ENCODE results near the gene FRG2. TPM values are rescaled to one million over a fixed set of nuclear protein-coding genes. Genes with fewer than 3 reads are reported as not detected.
"Not testable (repeated sequence)": the region's sequence is repeated elsewhere in the genome, so short reads cannot be mapped to it uniquely, and the experiment has no call there.

Gene FRG2
- total RNA-seq, 1 experiment from 2014 or later, result not detected

DNA sequence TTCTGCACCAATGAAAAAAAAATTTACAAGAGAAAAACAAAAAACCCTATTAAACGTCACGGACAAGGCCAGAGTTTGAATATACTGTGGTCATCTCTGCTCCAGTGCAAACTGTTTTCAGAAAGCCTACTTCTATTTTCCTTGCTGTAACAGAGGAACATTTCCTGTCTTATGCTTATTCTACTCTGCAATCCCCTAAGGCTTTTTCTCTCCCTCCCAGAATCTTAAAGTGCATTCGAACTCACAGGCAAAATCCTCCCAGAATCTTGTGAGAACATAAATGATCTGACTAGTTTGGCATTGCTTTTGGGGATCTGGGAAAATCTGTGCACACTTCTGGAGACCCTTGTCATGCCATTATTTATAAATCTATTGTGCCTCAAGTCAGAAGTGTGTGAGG, 37.7 kb upstream of the FRG2 start:
- H4K20me1 ChIP-seq (ENCODE audit: control insufficient read depth, insufficient read depth, insufficient read length); H4K5ac ChIP-seq (ENCODE audit: insufficient read length, low read depth, low read length); H3K4me1 Mint-ChIP-seq; H3K9me3 ChIP-seq (ENCODE audit: control insufficient read depth, low read depth, low read length); H2BK20ac ChIP-seq (ENCODE audit: low read depth, low read length, poor library complexity, severe bottlenecking); H3K23me2 ChIP-seq (ENCODE audit: insufficient read length, low read depth, low read length, poor library complexity, severe bottlenecking); H4K8ac ChIP-seq (replicated peaks; ENCODE audit: insufficient read length, low read depth, low read length); H3K56ac ChIP-seq (ENCODE audit: insufficient read length, low read depth, low read length); H3K4me2 ChIP-seq (ENCODE audit: insufficient read depth, insufficient read length, low read length); H2BK12ac ChIP-seq (ENCODE audit: insufficient read length, low read depth, low read length); H3K79me2 ChIP-seq (ENCODE audit: insufficient read depth, low read length); H3K36me3 Mint-ChIP-seq (ENCODE audit: insufficient read depth in 1 of 3, low read depth in 3 of 3); H3K27me3 Mint-ChIP-seq (ENCODE audit: low read depth); H4K91ac ChIP-seq (ENCODE audit: insufficient read length, low read depth, low read length); H3K4me1 ChIP-seq (ENCODE audit: insufficient read depth, low read length); H3K27ac Mint-ChIP-seq; H2BK120ac ChIP-seq (ENCODE audit: low read depth, low read length, poor library complexity, severe bottlenecking); H3K4me3 Mint-ChIP-seq; H3K27ac ChIP-seq (ENCODE audit: insufficient read length, low read depth, low read length); H3K18ac ChIP-seq (ENCODE audit: insufficient read length, low read depth, low read length); H3K79me1 ChIP-seq (ENCODE audit: insufficient read depth, low read depth, low read length, poor library complexity, severe bottlenecking); H3K27me3 ChIP-seq (ENCODE audit: insufficient read depth, low read length); H2AFZ ChIP-seq (ENCODE audit: low read length); H3K4ac ChIP-seq (ENCODE audit: low read depth, low read length); H2BK15ac ChIP-seq (ENCODE audit: low read depth, low read length); H3K14ac ChIP-seq (ENCODE audit: insufficient read depth, low read length); H2BK5ac ChIP-seq (ENCODE audit: insufficient read length, low read length); H3K23ac ChIP-seq (ENCODE audit: insufficient read length, low read depth, low read length); DNase-seq; H3K9ac ChIP-seq (ENCODE audit: extremely low read depth, insufficient read length, low read length); H3T11ph ChIP-seq (ENCODE audit: low read length); H2AK5ac ChIP-seq (ENCODE audit: insufficient read length, low read length): not testable (repeated sequence)
- H3K9me3 Mint-ChIP-seq, result peaks cover 18 to 21% of the 10 kb centered on the region in 2 experiments
- WGBS (ENCODE audit: extremely low coverage, insufficient read length, low lambda C conversion rate), result no CpG with 5 or more reads among the region's 3 CpGs

DNA sequence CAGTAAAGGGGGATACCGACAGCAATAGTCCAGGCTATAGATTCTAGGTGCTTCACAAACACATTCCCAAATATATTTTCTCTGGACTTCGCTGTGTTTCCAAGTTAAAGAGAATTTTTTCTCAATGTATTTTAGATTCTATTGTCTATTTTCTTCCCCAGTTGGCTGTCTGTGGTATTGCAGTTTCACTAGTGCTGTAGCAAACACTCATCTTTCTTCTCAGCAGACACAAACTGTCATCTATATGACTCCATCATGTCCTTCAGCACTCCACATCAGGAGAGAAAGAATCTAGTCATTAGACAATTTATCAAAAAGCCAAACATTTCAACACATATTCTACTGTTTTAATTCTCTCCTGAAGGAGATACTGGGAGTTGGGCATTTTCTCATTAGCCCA, 37.3 kb upstream of the FRG2 start, which contains the start of gene DBET:
TSS of gene DBET (plus strand) at position 161 of the 400 bp plus-strand sequence.
- DNase-seq; H4K91ac ChIP-seq (ENCODE audit: insufficient read length, low read depth, low read length); H3K27me3 ChIP-seq (ENCODE audit: insufficient read depth, low read length); H3K27ac Mint-ChIP-seq; H3K14ac ChIP-seq (ENCODE audit: insufficient read depth, low read length); H3K56ac ChIP-seq (ENCODE audit: insufficient read length, low read depth, low read length); H3T11ph ChIP-seq (ENCODE audit: low read length); H2BK5ac ChIP-seq (ENCODE audit: insufficient read length, low read length); H3K4me3 Mint-ChIP-seq; H4K8ac ChIP-seq (replicated peaks; ENCODE audit: insufficient read length, low read depth, low read length); H4K5ac ChIP-seq (ENCODE audit: insufficient read length, low read depth, low read length); H2BK15ac ChIP-seq (ENCODE audit: low read depth, low read length); H3K23ac ChIP-seq (ENCODE audit: insufficient read length, low read depth, low read length); H3K9ac ChIP-seq (ENCODE audit: extremely low read depth, insufficient read length, low read length); H3K4ac ChIP-seq (ENCODE audit: low read depth, low read length); H2AK5ac ChIP-seq (ENCODE audit: insufficient read length, low read length); H2BK20ac ChIP-seq (ENCODE audit: low read depth, low read length, poor library complexity, severe bottlenecking); H4K20me1 ChIP-seq (ENCODE audit: control insufficient read depth, insufficient read depth, insufficient read length); H3K9me3 ChIP-seq (ENCODE audit: control insufficient read depth, low read depth, low read length); H3K79me2 ChIP-seq (ENCODE audit: insufficient read depth, low read length); H3K27me3 Mint-ChIP-seq (ENCODE audit: low read depth); H2BK120ac ChIP-seq (ENCODE audit: low read depth, low read length, poor library complexity, severe bottlenecking); H3K18ac ChIP-seq (ENCODE audit: insufficient read length, low read depth, low read length); H2AFZ ChIP-seq (ENCODE audit: low read length); H3K79me1 ChIP-seq (ENCODE audit: insufficient read depth, low read depth, low read length, poor library complexity, severe bottlenecking); H3K23me2 ChIP-seq (ENCODE audit: insufficient read length, low read depth, low read length, poor library complexity, severe bottlenecking); H3K4me2 ChIP-seq (ENCODE audit: insufficient read depth, insufficient read length, low read length); H3K27ac ChIP-seq (ENCODE audit: insufficient read length, low read depth, low read length); H3K36me3 Mint-ChIP-seq (ENCODE audit: insufficient read depth in 1 of 3, low read depth in 3 of 3); H2BK12ac ChIP-seq (ENCODE audit: insufficient read length, low read depth, low read length); H3K4me1 ChIP-seq (ENCODE audit: insufficient read depth, low read length); H3K4me1 Mint-ChIP-seq: not testable (repeated sequence)
- peaks cover 18 to 21% of the 10 kb centered on the region in 2 experiments for H3K9me3 Mint-ChIP-seq
- WGBS (ENCODE audit: extremely low coverage, insufficient read length, low lambda C conversion rate), result no CpG with 5 or more reads among the region's 2 CpGs

Data from H9 (cell line).